Right ventricle myocardium inferior (tissue), 1 donor: Measurements from ENCODE around the gene ACTN3. TPM values are rescaled to one million over a fixed set of nuclear protein-coding genes. Genes with fewer than 3 reads are reported as not detected.
"Not testable (repeated sequence)": the region's sequence is repeated elsewhere in the genome, so short reads cannot be mapped to it uniquely, and the experiment has no call there.

Experiments
- ATAC-seq: fragments of 200-7000 bp; cut with Tn5 transposase; one replicate; pipeline ENCODE4 v1.9.1; 2020; ENCODE audit warnings: mild to moderate bottlenecking, moderate library complexity
- DNase-seq: peaks from one replicate; pipeline ENCODE4 v3.0.0; 2021; ENCODE audit errors: missing footprints
- intact Hi-C: fragments of 100-400 bp; cut with DNase I; formaldehyde crosslinking; loops from one replicate; pipeline ENCODE4 v1.11.0; 2022
- long read RNA-seq: library from polyadenylated mRNA; unstranded; transcript quantifications from one replicate; pipeline ENCODE4 v2.0.0, GENCODE V29; 2021
- total RNA-seq: library from RNA; stranded (reverse); fragmentation: NEBNext Ultra II Directional; extraction: Animal tissue kit (Norgen Biotek cat#: 25700); gene quantifications from one replicate; pipeline ENCODE4 v1.2.1, GENCODE V29; 2021
- donor health status: DM: no; HTN: yes; CAD: no; lungs with severe emphysema.

ACTN3 gene
- total RNA-seq, result not detected
- long read RNA-seq, partial matches to known transcripts, result 0 of 1 reads
- long read RNA-seq, other reads (novel, unspliced or antisense), result 0 of 1 reads

GRCh38 chr11:66546368-66546965 is at the start of gene ACTN3:
Gene ACTN3, plus strand, starts transcription at chr11:66546903. Its CDS starts 35 bp downstream, at chr11:66546938.
- ATAC-seq (peak; percentile 24), DNase-seq (peak; percentile 75)
- intact Hi-C loops, result loop anchor here (1.0 kb wide), 1 partner anchor 80 kb away; the partner anchor contains the start of gene PELI3

- intact Hi-C loops, result no loop called here
- DNase-seq, result no peak
- no peak for ATAC-seq
These were observed 49.5 kb upstream of the ACTN3 start for GRCh38 chr11:66497206-66497605.

DNA sequence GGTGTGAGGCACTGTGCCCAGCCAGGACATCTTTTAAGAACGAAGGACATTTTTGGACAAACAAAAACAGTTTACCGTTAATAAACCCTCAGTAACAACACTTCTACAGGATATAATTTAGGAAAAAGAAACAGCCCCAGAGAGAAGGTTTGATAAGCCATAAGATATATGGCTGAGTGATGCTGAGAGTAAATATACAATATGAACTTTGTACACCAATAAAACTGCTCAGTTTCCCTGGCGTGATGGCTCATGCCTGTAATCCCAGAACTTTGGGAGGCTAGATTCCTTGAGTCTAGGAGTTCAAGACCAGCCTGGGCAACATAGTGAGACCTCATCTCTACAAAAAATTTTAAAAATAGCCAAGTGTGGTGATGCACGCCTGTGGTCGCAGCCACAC is 48.2 kb upstream of the ACTN3 start:
- DNase-seq (no peak), ATAC-seq (no peak)
- intact Hi-C loops, result no loop called here

DNA sequence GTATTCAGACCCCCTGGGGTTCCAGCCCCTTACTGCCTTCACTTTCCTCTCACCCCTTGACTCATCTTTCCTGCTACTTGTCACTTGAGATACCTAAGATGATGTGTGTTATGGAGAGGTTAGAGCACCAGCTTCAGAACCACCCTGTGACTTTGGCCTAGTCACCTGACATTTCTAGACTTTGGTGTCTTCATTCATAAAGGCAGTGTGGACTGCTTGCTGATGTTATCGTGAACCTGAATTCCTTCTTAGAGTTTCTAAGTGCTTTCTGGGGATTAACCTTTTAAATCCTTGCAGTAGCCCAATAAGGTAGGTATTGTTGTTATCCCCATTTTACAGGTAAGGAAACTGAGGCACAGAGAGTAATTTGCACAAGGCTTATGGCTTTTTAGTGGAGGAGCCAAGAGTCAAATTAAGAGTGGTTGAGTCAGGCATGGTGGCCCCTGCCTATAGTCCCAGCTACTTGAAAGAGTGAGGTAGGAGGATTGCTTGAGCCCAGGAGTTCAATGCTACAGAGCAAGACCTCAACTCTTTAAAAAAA is 41.4 kb upstream of the ACTN3 start:
- intact Hi-C loops, result no loop called here
- ATAC-seq, result no peak
- DNase-seq, result no peak

DNA sequence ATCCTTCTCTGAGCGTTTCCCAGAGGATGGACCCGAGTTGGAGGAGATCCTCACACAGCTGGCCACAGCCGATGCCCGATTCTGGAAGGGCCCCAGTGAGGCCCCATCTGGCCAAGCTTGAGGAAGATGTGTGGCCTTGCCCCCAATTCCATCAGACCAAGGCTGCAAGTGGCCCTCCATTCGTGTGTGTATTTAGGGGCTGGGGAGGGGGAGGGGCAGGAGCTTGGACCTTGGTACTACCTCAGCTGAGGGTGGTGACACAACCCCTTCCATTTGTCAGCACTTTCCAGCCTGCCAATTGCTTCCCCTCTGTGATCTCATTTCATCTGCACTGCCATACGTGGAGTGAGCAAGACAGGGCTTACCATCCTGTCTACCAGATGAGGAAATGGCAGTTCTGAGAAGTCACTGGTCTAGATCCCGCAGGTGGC is 37.6 kb upstream of the ACTN3 start:
- intact Hi-C loops, result no loop called here
- DNase-seq (no peak), ATAC-seq (no peak)

DNA sequence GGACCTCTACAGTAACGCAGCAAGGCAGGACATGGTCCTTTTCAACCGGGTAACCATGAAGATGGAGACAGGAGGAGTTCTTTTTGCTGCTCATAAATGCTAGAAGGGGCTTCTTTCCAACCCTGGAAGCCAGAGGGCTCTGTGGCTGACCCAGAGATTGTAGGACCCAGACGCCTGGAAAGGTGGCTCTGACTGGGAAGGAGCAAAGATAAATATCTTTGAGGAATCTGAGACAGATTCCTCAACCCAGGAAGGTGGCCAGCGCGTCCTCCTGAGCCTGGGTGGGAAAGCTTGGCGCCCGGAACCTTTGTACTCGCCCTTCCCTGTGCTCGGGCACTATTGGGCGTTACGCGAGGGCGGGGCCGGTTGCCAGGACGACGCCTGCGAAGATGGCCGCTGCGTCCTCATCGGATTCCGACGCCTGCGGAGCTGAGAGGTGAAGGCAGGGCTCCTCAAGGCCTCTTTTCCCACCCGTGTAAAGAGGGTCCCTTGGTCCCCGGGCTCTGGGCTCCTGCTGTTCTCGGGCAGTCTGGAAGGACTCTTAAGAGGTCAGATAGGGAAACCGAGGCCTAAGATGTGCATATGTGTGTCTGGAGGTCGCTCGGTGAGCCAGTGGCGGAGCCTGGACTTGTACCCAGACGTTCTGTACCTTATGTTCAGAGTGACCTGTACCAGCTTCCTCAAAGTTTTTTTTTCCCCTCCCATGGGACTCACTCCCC is 36.3 kb upstream of the ACTN3 start, which contains the start of gene BBS1:
Gene BBS1, plus strand, starts transcription at position 365 of the 719 bp plus-strand sequence. Its CDS starts 25 bp downstream, at position 390.
- intact Hi-C loops, result no loop called here
- peak; percentile 94 for ATAC-seq

DNA sequence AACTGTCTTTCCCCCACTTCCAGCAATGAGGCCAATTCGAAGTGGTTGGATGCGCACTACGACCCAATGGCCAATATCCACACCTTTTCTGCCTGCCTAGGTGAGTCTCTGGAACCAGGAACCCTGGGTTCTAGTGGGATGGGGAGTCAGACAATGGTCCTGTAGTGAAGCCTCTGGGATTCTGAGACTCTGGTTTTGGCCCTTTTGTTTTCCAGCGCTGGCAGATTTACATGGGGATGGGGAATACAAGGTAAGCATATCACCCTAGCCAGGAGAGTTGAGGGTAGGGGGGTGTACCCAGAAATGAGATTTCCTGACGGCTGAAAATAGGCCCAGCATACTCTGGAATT is 35.7 kb upstream of the ACTN3 start:
- intact Hi-C loops, result no loop called here
- ATAC-seq, result no peak
- DNase-seq, result no peak

More for the DNA sequence above, 36.3 kb upstream of the ACTN3 start, which contains the start of gene BBS1:
- DNase-seq, result peak; percentile 95

DNA sequence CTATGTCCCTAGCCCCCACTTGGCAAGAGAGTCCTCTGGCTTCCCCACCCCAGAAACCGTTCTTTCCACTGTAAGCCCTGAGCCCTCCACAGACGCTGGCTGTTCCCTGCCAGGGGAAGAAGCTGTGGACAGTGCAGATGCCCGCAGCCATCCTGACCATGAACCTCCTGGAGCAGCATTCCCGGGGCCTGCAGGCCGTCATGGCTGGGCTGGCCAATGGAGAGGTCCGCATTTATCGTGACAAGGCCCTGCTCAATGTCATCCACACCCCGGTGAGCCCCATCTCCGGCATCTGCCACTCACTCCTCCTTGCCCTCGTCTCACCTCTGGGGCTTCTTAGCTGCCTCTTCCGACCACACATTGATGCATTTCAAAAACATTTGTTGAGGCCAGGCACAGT is 23.1 kb upstream of the ACTN3 start:
- no peak for DNase-seq
- intact Hi-C loops, result no loop called here

GRCh38 chr11:66524304-66525040 is 22.2 kb upstream of the ACTN3 start:
- intact Hi-C loops, result no loop called here
- DNase-seq, result no peak
- ATAC-seq, result no peak

More for the DNA sequence above, 23.1 kb upstream of the ACTN3 start:
- ATAC-seq, result peak; percentile 88

DNA sequence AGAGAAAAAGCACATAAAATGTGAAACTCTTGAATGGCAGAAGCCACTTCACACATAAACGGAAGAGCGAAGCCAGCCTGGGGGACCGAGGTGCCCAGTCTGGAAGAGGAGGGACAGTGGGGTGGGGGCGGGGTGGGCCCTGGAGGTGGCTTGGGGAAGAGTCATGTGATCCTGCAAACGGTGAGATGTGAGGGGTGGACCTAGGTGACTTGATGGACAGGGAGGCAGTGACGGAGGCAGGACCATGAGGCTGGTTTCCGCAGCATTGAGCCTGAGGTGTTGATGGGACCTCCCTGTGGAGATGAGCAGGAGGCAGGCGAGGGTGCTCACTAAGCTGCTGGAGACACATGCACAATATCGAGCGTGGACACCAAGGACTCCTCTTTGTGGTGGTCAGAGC is 17.6 kb upstream of the ACTN3 start:
- ATAC-seq (no peak), DNase-seq (no peak)
- intact Hi-C loops, result no loop called here

DNA sequence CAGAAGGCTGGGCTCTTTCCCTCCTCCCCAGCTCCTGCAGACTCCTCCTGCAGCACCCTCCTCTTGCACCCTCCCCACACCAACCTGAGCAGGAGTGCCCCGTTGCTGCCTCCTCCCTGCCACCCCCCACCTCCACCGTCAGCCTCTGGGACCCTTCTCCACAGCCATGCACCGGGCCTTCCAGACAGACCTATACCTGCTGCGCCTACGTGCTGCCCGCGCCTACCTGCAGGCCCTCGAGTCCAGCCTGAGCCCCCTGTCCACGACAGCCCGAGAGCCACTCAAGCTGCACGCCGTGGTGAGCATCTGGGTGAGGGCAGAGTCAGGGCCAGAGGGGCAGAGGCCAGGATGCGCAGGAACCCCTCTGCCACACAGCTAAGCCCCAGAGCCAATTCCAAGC is 17.0 kb upstream of the ACTN3 start:
- intact Hi-C loops, result no loop called here
- DNase-seq (no peak), ATAC-seq (no peak)

GRCh38 chr11:66530927-66531709 is 15.6 kb upstream of the ACTN3 start:
- DNase-seq (no peak), ATAC-seq (no peak)
- intact Hi-C loops, result no loop called here

- ATAC-seq (no peak), DNase-seq (no peak)
- intact Hi-C loops, result no loop called here
These were observed 14.9 kb upstream of the ACTN3 start for GRCh38 chr11:66531841-66532240.

- intact Hi-C loops, result no loop called here
- no peak for ATAC-seq
- no peak for DNase-seq
These were observed 13.9 kb upstream of the ACTN3 start for GRCh38 chr11:66532784-66533183.

GRCh38 chr11:66539170-66539869 is 7.4 kb upstream of the ACTN3 start:
- intact Hi-C loops, result no loop called here
- DNase-seq (no peak), ATAC-seq (no peak)

DNA sequence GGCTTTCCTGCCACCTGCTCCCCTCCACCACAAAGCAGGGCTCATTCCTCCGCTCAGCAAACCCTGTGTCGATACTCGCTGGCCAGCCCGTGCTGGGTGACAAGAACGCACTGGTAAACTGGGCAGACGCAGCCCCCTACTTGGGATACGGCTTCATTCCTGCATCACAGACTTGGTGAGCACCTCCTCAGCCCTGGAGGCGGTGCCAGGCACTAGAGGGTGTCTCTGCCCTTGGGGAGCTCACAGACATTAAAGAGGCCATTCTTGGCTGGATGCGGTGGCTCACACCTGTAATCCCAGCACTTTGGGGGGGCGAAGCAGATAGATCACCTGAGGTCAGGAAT is 6.9 kb upstream of the ACTN3 start:
- ATAC-seq (peak; percentile 11), DNase-seq (no peak)
- intact Hi-C loops, result no loop called here

DNA sequence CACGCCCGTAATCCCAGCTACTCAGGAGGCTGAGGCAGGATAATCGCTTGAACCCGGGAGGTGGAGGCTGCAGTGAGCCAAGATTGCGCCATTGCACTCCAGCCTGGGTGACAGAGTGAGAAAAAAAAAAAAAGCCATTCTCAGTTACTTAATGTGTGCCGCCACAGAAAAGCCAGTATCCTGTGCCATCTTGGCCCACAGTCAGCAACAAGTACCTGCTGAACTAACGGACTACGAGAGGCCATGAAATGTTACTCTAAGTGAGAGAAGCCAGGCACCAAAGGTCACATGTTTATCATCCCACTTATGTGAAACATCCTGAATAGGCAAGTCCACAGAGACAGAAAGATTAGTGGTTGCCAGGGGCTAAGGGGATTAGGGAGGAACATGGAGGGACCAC is 6.1 kb upstream of the ACTN3 start:
- intact Hi-C loops, ATAC-seq, DNase-seq: not testable (repeated sequence)

DNA sequence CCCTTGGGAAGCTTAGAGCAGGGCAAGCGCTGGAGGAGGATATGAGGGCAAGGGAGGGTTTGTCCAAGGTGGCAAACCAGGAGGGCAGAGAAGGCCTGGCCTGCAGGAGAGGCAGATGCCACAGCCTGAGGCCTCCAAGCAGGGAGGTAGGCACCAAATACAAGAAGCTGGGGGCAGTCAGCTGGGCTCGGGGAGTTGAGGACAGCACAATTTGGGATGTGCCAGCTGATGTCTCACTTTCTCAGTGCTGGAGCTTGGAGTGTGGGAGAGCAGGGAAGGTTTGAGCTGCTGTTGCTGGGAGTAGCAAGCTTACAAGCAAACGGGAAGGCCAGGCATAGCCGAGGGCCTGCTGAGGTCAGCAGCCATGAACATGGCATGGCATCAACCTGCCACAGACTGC is 4.8 kb upstream of the ACTN3 start:
- ATAC-seq, result no peak
- intact Hi-C loops, result no loop called here
- no peak for DNase-seq
